ENCODE results near the gene NKD2.
"Not testable (repeated sequence)": the region's sequence is repeated elsewhere in the genome, so short reads cannot be mapped to it uniquely, and the experiment has no call there.

NKD2 gene

DNA sequence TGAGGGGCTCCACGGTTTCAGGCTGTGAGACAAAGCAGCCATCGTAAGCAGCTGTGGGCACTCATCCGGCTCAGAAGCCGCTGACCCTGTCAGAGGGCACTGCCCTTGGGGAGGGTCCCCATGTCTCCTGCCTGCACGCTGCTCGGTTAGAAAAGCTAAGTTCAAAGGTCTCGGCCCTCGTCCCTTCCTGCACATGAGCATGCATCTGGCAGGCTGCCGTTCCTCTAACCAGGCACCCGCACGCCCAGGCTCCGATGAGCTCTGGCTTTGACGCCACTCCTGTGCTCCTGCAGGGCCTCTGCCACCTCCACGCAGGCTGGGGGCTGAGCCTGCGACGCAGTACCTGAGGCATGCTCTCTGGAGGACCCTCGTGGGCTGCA lies 51.3 kb downstream of the NKD2 start:
- DNase-seq = no peak

- DNase-seq = no peak
These were observed 52.0 kb downstream of the NKD2 start for GRCh38 chr5:1060535-1060981.

GRCh38 chr5:1061292-1061691 lies 52.7 kb downstream of the NKD2 start:
- DNase-seq = not testable (repeated sequence)

DNA sequence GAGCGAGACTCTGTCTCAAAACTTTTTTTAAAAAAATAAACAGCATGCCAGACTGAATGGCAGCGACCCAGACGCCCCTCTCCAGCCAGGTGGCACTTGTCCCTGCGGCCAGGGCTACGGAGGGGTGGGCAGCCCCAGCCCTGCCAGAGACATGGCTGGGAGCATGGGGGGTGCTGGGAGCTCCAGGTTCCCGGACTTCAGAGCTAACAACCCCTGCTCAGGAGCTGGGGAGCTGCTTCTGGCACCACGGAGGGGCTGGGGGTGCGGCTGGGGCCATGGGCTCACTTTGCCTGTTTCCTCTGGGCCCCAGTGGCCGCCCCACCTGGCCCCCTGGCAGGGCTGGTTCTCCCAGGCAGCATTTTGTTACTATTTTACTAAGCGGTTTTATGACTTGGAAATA lies 53.3 kb downstream of the NKD2 start:
- DNase-seq = no peak

DNA sequence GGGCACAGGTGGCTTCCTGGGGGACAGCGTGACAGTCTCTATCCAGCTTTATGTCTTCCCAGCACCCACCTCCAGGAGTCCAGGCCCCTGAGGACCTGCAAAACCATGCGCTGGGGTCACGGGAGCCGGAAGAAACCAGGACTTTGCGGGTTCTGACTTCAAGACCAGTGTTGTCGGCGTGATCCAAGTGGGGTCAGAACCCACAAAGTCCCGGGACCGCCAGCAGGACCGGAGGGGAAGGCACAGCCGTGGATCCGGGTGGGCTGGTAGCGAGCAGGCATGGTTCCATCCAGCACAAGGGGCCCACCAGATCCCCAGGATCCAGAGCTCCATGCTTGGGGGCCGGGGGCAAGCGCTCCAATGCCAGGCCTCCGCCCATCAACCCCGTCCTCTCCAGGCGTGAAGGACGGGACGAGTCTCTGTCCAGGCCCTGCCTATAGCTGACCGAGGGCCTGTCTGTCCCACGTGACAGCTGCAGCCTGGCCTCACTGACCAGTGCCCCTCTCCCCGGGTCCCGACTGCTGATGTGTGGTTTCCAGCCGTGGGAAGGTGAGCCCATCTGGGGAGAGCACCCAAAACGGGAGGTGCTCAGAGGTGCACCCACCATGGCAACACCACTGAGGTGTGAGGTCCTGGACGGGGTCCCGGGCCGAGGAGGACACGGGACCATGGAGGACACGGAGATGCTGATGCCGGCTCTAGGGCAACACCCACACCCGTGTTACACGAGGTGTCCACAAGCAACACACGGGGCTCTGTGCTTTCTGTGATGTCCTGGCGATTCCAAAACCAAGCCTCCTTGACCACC lies 54.4 kb downstream of the NKD2 start:
- no peak for DNase-seq

GRCh38 chr5:1063661-1064382 lies 55.2 kb downstream of the NKD2 start:
- DNase-seq = no peak

- DNase-seq = no peak
These were observed 56.0 kb downstream of the NKD2 start for GRCh38 chr5:1064383-1065142.

- DNase-seq = no peak
These were observed 56.6 kb downstream of the NKD2 start for GRCh38 chr5:1065143-1065750.

- DNase-seq = no peak
These were observed 57.5 kb downstream of the NKD2 start for GRCh38 chr5:1065891-1066650.

DNA sequence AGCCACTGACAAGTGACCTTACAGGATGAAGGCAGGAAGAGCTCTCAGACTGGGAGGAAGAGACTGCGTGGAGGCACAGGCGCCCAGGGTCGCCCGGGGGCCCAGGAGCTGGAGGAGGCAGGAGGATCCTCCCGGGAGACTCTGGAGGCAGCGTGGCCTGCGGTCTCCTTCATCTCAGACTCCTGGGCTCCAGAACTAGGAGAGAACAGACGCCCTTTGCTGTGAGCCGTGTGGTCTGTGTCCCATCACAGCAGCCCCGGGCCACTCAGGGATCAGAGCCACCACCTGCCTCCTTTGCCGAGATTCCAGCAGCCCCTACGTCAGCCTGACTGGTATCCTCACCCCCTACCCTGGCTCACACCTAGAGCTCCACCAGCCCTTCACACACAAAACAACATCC lies 58.1 kb downstream of the NKD2 start:
- no peak for DNase-seq

DNA sequence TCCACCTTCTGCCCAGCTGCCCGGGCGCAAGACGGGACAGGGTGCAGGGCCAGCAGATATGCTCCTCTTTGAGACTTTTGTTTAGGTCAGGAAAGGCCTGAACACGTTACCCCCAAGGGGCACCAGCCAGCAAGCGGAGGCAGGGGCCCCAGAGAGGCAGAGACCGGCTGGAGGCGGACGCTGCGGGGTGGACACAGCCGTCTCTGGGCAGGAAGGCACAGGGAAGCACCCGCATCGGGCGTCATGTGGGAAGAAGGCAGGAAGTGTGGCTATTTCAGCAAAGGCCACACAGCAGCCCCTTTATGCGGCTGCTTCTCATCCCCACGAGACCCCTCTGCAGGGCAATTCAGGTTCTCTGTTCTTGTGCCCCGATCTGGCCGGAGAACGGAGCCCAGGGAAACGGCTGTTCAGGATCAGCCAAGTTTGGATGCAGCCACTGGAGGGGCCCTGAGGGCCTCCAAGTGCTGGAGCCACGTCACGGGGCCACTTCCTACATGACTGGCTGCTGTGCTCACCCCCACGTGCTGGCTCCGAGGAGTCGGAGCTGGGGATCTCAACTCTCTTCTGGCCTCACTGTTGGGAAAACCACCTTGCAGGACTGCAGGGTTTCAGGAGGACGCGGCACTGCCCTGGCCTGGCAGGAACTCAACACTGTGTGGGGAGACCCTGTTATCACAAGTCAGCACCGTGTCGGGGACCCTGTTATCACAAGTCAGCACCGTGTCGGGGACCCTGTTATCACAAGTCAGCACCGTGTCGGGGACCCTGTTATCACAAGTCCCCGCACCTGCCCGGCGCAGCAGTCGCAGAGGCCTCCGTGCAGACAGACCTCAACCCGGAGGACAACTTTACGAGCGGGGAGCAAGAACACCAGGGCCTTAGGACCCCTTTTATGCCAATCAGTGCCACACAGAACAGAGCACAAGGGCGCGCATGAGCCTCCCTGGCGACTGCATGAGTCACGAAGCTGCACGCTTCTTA lies 58.8 kb downstream of the NKD2 start:
- no peak for DNase-seq

- no peak for DNase-seq
These were observed 59.7 kb downstream of the NKD2 start for GRCh38 chr5:1068204-1068894.

DNA sequence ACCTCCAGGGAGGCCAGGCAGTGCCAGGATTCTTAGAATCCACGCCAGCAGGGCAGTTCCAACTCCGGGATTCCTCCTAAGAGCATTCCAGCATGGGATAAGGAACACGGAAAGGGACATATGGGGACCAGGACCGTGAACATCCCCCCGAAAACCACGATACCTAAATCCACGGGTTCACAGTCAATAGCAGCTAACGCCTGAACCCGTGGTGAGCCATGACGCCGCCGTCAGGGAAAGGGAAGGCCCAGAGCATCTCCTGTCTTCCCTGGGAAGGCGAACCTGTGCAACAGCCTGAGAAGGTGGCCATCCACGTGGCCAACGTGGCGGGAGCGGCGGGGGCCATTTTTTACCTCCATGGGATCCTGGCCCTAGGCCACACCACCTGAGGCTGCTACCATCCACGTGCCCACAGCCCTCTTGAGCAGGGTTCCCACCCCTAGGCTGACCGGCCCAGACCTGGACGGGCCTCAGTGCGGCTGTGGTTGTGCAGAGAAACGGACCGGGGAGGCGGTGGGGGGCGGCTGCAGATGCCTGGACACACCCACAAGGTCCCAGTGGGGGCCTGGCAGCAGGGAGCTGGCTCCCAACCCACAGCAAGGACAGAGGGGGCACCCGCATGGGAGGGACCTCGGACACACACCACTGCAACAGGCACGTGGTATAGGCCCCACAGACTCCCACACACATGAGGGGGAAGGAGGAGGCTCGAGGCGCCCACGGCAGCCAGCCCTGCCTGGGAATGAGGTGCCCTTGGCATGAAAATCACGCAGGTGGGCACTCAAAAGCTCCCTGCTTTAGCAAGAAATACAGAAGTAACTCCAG lies 60.5 kb downstream of the NKD2 start:
- DNase-seq = no peak

GRCh38 chr5:1069720-1070088 lies 61.1 kb downstream of the NKD2 start:
- no peak for DNase-seq

- DNase-seq = no peak
These were observed 64.9 kb downstream of the NKD2 start for GRCh38 chr5:1073239-1074102.

DNA sequence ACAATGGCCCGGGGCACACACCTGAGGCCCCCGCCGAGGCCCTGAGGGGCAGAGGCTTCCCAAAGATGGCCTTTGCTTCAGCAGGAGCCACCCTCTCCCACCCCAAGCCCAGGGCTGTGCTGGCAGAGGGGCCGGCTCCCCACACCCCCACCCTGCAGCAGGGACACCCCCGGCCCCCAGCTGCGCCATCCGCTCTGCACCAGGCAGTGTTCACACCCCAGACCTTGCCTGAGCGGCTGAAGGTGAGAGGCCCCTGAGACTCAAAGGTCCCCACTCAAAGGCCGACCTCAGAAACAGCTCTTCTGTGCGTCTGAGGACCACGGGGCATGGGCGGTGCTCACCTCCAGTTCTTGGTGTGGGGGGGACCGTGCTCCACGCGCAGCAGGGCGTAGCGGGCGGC lies 65.6 kb downstream of the NKD2 start:
- no peak for DNase-seq

DNA sequence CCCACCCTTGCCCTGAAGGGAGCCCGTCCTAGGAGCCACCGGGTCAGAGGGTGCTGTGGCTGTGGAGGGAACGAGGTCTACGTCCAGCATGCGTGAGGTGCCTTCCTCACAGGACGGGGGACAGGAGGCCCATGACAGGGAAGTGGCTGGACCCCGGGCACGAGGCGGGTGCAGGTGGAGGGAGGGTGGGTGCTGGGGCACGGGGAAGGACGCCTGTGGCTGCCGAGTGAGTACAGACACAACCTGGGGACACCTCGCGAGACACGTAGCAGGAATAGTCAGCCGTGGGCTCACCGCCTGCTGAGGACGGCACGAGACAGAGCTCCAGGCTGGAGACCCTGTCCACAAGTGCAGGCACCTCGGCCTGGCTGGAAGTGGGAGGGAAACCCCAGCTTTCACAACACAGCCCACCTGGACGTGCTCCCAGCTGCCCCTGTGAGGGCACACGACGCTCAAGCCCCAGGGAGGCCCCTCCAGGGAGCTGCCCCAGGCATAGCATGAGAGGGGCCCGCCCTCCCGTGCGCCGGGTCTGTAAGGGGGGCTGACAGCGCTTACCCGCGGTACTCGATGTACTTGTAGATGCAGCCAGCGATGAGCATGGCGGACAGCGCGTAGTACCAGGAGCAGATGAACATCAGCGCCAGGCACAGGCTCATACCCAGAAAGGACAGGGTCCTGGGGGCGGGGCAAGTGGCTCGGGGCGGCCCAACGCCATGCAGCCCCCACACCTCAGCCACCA lies 66.4 kb downstream of the NKD2 start:
- DNase-seq = no peak

GRCh38 chr5:1075555-1075881 lies 66.9 kb downstream of the NKD2 start:
- DNase-seq = no peak

Data from DMS 273 treated with DMSO at 0.1 percent for 48 hours (cell line).